Progenitor cell of endocrine pancreas (in vitro differentiated cells): ENCODE measurements around the gene SMAD3. TPM values are rescaled to one million over a fixed set of nuclear protein-coding genes. Genes with fewer than 3 reads are reported as not detected.

Experiments used
- DNase-seq: peaks from one replicate; pipeline ENCODE4 v3.0.0; 2021; ENCODE audit warnings: low spot score; ENCODE audit not compliant: unreplicated experiment
- H3K27ac Mint-ChIP-seq: 2 replicates; pipeline ENCODE4 v1.8.0; 2021; ENCODE audit warnings: mild to moderate bottlenecking, moderate library complexity, mixed read lengths
- H3K27me3 Mint-ChIP-seq: 2 replicates; pipeline ENCODE4 v1.8.0; 2021; ENCODE audit warnings: mixed read lengths
- H3K36me3 Mint-ChIP-seq: 2 replicates; pipeline ENCODE4 v1.8.0; 2022; ENCODE audit warnings: mixed read lengths; ENCODE audit not compliant: insufficient read depth
- H3K4me1 Mint-ChIP-seq: 2 replicates; pipeline ENCODE4 v1.8.0; 2021; ENCODE audit warnings: low read depth, mixed read lengths
- H3K4me3 Mint-ChIP-seq: 2 replicates; pipeline ENCODE4 v1.8.0; 2021; ENCODE audit warnings: low read depth, mild to moderate bottlenecking, moderate library complexity, mixed read lengths
- H3K9me3 Mint-ChIP-seq: 2 replicates; pipeline ENCODE4 v1.8.0; 2021; ENCODE audit warnings: low read depth, mixed read lengths
- total RNA-seq: library from RNA; stranded (reverse); gene quantifications from 2 replicates; pipeline ENCODE4 v1.2.1, GENCODE V29; 2021
- TF ChIP-seq, protein P1 (sequence below): fragments of 200-600 bp; sonication (generic); IDR thresholded peaks from one replicate; pipeline ENCODE4 v1.5.0; 2021; ENCODE audit warnings: antibody characterized with exemption, mild to moderate bottlenecking; ENCODE audit not compliant: unreplicated experiment

The SMAD3 gene
- total RNA-seq, 1 donor from 2014 or later, result 51.3 TPM

DNA sequence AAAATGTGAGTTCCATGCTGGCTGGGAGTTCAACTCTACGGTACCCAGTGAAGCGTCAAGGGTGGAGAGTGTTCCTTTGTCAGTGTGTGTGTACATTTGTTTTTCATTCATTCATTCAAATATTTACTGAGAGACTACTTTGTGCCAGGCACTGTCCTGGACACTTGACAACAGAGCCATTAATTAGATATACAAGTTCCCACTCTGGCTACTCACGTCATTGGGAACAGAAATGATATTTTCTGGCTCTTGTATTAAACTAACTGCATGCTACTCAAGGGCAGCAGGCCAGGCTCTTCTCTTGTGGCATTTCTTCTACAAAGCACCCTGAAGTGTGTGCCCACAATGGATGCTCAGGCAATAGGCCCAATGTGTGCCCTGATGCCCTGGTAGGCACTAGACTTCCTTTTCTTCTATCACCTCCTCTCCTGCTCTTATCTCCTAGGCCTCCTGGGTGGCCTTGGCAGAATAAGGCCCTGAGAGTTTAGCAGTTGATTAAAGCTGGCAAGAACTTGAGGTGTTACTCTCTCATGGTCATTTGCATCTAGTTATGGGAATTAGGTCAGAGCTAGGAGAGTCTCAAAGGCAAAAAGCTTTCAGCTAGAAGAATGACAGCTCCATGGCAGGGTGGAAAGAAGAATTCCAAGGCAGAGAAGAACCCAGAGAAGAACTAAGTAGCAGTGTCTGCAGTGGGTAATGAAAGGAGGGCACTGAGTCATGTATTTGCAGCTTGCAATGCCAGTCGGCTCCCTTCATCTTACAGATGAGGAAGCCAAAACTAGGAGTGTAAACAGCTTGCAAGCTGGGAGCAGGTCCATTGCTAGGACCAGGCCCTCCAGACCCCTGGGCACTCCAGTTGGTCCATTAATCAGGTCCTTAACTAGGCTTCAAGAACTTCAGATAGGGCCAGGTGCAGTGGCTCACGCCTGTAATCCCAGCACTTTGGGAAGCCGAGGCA, 14.0 kb upstream of the SMAD3 start:
- Mint-ChIP-seq H3K36me3 (no peaks in the 10 kb centered on the region), H3K27ac (peak overlapping the region; percentile 38), H3K4me1 (peaks cover 32% of the 10 kb centered on the region), H3K9me3 (no peaks in the 10 kb centered on the region), H3K4me3 (no peak overlapping the region), H3K27me3 (no peaks in the 10 kb centered on the region)
- no peak for DNase-seq
- TF ChIP-seq, protein P1, sequence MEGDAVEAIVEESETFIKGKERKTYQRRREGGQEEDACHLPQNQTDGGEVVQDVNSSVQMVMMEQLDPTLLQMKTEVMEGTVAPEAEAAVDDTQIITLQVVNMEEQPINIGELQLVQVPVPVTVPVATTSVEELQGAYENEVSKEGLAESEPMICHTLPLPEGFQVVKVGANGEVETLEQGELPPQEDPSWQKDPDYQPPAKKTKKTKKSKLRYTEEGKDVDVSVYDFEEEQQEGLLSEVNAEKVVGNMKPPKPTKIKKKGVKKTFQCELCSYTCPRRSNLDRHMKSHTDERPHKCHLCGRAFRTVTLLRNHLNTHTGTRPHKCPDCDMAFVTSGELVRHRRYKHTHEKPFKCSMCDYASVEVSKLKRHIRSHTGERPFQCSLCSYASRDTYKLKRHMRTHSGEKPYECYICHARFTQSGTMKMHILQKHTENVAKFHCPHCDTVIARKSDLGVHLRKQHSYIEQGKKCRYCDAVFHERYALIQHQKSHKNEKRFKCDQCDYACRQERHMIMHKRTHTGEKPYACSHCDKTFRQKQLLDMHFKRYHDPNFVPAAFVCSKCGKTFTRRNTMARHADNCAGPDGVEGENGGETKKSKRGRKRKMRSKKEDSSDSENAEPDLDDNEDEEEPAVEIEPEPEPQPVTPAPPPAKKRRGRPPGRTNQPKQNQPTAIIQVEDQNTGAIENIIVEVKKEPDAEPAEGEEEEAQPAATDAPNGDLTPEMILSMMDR, result no peak

DNA sequence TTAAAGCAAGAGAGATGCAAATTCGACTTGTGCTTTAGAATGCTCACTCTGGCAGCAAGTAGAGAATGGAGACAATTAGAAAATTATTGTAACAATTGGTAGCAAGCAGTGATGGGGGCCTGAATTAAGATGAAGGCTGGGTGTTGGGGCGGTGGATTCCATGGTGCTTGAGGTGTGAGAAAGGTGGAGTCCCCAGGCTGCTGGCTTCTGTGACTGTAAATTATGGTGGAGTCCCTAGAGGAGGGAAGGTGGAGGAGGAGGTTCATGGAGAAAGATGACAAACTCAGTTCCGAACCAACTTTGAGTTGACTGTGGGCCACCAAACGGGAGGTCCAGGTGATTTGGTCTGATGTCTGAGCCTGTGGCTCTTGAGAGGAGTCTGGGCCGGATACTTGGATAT, 10.7 kb upstream of the SMAD3 start:
- H3K4me1 Mint-ChIP-seq, result peaks cover 15% of the 10 kb centered on the region
- DNase-seq, result no peak
- no peak overlapping the region for H3K4me3 Mint-ChIP-seq
- TF ChIP-seq, protein P1, result no peak
- H3K36me3 Mint-ChIP-seq, result no peaks in the 10 kb centered on the region
- no peaks in the 10 kb centered on the region for H3K9me3 Mint-ChIP-seq
- no peak overlapping the region for H3K27ac Mint-ChIP-seq
- H3K27me3 Mint-ChIP-seq, result no peaks in the 10 kb centered on the region

DNA sequence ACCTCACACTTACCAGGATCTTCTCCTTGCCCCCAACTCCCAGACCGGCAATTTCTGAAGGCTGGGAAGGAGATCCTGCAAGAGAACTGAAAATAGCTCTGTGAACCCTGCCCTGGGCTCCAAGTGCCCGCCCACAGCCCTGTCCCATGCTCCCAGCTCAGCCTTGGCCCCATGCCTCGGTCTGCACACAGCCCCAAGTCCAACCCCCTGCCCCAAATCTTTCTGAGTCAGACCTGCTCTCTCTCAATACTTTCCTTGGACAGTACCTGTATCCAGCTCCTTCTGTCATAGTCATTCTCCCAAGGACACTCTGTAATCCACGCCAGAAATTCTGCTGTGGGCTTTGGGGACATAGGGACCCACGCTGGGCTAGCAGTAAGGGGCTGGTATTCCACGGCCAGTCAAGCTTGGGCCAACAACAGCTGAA, 6.3 kb upstream of the SMAD3 start:
- TF ChIP-seq, protein P1, result no peak
- Mint-ChIP-seq H3K27me3 (no peaks in the 10 kb centered on the region), H3K9me3 (no peaks in the 10 kb centered on the region), H3K4me3 (no peak overlapping the region), H3K36me3 (no peaks in the 10 kb centered on the region), H3K4me1 (peaks cover 26% of the 10 kb centered on the region), H3K27ac (no peak overlapping the region)
- DNase-seq, result no peak

DNA sequence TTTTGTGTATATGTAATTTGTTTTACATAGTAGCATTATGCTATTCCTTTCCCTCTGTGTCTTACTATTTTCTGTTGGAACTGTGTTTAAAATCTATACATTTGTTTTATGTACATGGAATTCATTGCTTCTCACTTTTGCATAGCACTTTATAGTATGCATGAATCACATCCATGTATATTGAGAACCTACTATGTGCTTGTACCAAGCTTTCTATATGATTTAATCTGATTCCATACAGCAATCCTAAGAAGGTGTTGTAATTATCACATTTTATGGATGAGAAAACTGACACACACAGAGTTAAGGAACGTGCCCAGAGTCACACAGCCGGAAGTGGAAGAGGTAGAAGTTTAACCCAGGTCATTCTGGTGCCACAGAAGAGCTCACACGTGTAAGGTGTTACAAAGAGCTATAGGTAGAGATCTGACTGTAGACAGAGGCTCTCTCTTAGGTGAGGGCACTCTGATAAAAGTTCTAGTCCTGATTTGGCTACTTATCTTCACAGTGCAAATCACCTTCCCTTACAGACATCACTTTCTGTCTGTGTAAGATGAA, 3.5 kb upstream of the SMAD3 start:
- Mint-ChIP-seq H3K27ac (no peak overlapping the region), H3K4me1 (peaks cover 31% of the 10 kb centered on the region), H3K36me3 (no peaks in the 10 kb centered on the region), H3K9me3 (no peaks in the 10 kb centered on the region), H3K27me3 (no peaks in the 10 kb centered on the region), H3K4me3 (no peak overlapping the region)
- TF ChIP-seq, protein P1, result no peak
- no peak for DNase-seq

DNA sequence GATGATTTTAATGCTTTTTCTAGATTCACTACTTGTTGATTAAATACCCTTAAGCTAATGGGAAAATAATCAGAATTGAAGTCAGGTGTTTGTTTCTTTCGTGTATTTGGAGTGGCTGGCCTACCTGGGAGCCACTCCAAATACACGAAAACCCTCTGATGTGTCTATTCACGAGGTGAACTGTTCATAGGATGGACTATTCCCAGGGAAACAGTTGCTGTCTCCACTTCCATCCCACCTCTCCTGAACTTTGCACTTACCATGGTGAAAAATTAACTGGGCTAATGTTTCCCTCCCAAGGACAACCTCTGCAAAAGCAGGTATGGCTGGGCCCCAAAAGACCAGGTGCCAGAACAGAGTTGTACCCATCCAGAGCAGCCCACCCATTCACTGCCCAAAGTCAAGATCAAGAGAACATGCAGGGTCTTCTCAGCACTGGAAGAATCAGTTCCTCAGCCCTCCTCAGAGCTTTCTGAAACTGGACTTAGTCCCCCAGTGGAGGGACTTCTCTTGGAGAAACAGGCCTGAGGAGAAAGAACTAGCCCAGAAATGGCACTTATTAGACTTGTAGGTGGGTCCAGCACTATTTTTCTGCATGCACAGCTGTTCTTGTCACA, 2.9 kb upstream of the SMAD3 start:
- no peaks in the 10 kb centered on the region for H3K9me3 Mint-ChIP-seq
- H3K27ac Mint-ChIP-seq, result peak overlapping the region; percentile 68

More for the DNA sequence above, 2.9 kb upstream of the SMAD3 start:
- Mint-ChIP-seq H3K4me3 (peak overlapping the region; percentile 14), H3K27me3 (no peaks in the 10 kb centered on the region), H3K4me1 (peaks cover 36% of the 10 kb centered on the region), H3K36me3 (no peaks in the 10 kb centered on the region)
- TF ChIP-seq, protein P1, result no peak
- DNase-seq, result no peak
